Stimulated activated CD8-positive, alpha-beta memory T cell treated with anti-CD3 and anti-CD28 coated beads, Interleukin-15, amount 100 ng/mL, for 1 hour (primary cell): ENCODE measurements around the gene ZNF225.
"Not testable (repeated sequence)": the region's sequence is repeated elsewhere in the genome, so short reads cannot be mapped to it uniquely, and the experiment has no call there.

ENCODE experiments used
- DNase-seq: peaks from one replicate; pipeline ENCODE4 v3.0.0-alpha.2; 2020; ENCODE audit warnings: low read depth

ZNF225 gene

DNA sequence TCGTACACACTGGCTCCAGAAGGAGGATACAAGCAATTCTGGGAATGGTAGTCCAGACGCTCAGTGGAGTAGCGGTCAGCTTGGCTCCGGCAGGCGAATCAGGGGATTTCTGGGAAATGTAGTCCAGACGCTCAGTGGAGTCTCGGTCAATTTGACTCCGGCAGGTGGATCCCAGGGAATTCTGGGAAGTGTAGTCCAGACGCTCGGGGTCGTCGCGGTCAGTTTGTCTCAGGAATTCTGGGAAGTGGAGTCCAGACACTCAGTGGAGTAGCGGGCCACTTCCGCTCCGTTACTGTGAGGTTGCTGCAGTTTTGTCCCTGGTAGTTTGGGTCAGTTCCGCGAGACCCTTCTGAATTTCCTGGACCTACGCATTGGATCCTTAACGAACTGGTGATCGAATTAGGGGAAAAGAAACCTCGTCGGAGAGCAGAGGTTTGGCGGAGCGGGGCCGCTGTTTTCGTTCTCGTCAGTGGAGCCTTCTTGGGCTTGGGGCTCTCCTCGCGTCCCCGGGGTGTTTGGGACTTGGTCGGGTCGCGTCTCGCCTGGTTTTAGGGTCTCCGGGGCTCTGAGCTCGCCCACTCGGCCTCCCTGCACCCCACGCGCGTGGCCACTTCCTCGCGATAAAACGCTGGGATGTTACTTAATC, at the start of gene ZNF225:
Gene ZNF225 (plus strand): TSS at position 262 of the 646 bp plus-strand sequence. CDS start 2,429 bp downstream, outside the sequence.
- DNase-seq: peak; percentile 64

- no peak for DNase-seq
Measured at GRCh38 chr19:44066305-44066704, 46.9 kb upstream of the ZNF225 start.

DNA sequence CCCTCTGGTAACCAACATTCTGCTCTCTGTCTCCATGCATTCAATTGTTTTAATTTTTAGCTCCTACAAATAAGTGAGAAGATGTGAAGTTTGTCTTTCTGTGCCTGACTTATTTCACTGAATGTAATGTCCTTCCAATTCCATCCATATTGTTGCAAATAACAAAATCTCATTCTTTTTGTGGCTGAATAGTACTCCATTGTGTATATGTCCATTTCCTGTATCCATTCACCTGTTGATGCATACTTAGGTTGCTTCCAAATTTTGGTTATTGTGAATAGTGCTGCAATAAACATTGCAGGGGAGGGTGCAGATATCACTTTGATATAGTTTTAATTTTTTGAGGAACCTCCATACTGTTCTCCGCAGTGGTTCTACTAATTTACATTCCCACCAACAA, 43.8 kb upstream of the ZNF225 start:
- no peak for DNase-seq

DNA sequence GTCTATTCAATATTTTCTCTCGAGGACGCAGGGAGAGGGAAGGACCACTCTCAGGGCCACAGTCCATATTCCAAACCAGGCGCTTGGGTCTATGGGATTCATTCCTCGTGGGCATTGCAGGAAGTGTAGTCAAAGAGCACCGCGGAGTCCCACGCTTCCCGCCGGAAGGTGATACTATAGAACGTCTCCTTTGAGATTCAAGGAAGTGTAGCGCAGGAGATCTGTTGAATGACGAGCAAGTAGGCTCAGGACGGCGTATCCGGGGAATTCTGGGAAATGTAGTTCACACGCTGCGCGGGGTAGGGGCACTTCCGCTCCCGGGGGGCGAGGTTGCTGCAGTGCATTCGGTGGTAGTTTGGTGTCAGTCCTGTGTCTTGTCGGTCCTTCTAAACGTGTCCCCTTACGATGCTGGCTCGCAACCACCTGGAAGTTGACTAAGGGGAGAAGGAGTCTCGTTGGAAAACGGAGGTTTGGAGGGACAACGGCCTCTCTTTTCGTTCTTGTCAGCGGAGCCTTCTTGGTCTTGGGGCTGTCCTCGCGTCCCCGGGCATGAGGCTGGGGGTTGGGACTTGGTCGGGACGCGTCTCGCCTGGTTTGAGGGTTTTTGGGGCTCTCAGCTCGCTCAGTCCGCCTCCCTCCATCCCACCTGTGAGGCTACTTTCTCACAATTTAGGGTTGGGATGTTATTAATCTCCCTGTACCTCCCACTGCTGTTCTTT, 41.2 kb upstream of the ZNF225 start, which contains the start of gene ZNF284:
Gene ZNF284 (plus strand): TSS at position 336 of the 719 bp plus-strand sequence. CDS start 4,231 bp downstream, outside the sequence.
- DNase-seq: peak; percentile 63

GRCh38 chr19:44072543-44073401, 40.4 kb upstream of the ZNF225 start:
- DNase-seq: no peak

GRCh38 chr19:44076325-44076724, 36.9 kb upstream of the ZNF225 start:
- no peak for DNase-seq

GRCh38 chr19:44092108-44092507, 21.1 kb upstream of the ZNF225 start:
- DNase-seq: no peak

DNA sequence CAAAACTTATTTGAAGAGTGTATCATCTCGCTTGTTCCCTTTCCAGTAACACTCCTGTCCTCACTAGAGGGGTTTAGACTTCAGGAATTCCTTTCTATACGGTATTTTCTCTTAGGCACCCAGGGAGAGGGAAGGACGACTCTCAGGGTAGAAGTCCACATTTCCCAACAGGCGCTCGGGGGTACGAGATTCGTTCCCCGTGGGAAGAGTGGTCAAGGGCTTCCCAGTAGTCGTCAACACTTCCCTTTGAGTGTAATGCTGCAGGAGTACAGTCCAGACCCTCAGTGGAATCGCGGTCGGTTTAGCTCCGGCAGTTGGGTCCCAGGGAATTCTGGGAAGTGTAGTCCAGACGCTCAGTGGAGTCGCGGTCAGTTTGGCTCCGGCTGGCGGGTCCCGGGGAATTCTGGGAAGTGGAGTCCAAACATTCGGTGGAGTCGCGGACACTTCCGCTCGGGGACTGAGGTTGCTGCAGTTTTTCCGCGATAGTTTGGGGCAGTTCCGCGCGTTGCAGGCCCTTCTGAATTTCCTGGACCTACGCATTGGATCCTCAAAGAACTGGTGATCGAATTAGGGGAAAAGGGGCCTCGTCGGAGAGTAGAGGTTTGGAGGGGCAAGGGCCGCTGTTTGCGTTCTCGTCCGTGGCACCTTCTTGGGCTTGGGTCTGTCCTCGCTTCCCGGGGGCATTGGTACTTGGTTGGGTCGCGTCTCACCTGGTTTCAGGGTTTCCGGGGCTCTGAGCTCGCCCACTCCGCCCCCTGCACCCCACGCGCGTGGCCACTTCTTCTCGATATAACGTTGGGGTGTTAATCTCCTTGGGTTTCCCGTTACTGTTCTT, 19.1 kb upstream of the ZNF225 start, which contains the start of gene ZNF224:
Gene ZNF224 (plus strand): TSS at position 431 of the 835 bp plus-strand sequence. CDS start 3,513 bp downstream, outside the sequence.
- DNase-seq: peak; percentile 52

- DNase-seq: no peak
Measured at GRCh38 chr19:44107751-44108150, 5.4 kb upstream of the ZNF225 start.

GRCh38 chr19:44109458-44109857, 3.7 kb upstream of the ZNF225 start:
- DNase-seq: no peak

DNA sequence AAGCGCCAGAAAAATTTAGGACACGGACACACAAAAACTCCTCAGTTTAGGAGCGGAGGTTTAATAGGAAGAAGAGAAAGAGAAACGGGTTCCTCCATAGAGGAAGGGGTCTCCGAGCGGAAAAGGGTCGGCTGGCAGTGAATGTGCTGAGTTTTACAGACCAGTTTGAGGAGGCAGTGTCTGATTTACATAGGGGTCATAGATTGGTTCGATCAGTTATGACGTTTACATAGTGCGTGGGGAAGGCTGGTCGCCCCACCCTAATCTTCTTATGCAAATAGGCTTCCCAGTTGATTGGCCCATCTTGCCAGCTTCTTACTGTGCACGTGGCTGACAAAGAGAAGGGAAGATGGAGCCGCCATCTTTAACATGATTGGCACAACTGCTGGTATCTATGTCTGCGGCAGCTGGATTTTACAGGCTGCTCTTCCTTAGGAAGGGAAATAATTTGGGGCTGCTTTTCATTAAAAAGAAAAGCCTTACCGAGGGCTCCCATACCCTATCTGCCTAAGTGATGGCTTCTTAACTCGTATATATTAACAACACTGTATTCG, 1.2 kb upstream of the ZNF225 start:
- no peak for DNase-seq

GRCh38 chr19:44112802-44113137, 429 bp upstream of the ZNF225 start:
- DNase-seq: no peak

GRCh38 chr19:44113784-44114390, 688 bp downstream of the ZNF225 start:
- no peak for DNase-seq

GRCh38 chr19:44121162-44121561, 8.0 kb downstream of the ZNF225 start:
- not testable (repeated sequence) for DNase-seq

- no peak for DNase-seq
Measured at GRCh38 chr19:44131955-44132354, 18.8 kb downstream of the ZNF225 start.

GRCh38 chr19:44141191-44142058, 28.2 kb downstream of the ZNF225 start, which contains the start of gene ZNF234:
ZNF234 (plus strand) TSS chr19:44141554; CDS start chr19:44144633, 3,079 bp downstream.
- peak; percentile 46 for DNase-seq

- DNase-seq: no peak
Measured at GRCh38 chr19:44142059-44142433, 28.8 kb downstream of the ZNF225 start.

GRCh38 chr19:44149776-44150175, 36.6 kb downstream of the ZNF225 start:
- DNase-seq: no peak

- DNase-seq: no peak
Measured at GRCh38 chr19:44151491-44151890, 38.3 kb downstream of the ZNF225 start.

DNA sequence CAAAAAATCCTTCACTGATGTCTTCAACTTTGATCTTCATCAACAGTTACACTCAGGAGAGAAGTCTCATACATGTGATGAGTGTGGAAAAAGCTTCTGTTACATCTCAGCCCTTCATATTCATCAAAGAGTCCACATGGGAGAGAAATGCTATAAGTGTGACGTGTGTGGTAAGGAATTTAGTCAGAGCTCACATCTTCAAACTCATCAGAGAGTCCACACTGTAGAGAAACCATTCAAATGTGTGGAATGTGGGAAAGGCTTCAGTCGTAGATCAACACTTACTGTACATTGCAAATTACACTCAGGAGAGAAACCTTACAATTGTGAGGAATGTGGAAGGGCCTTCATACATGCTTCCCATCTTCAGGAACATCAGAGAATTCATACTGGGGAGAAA, 43.3 kb downstream of the ZNF225 start:
- DNase-seq: no peak
